OCI-LY3 (cell line): ENCODE results near the gene UNC5A.

Experiments
- H2AFZ ChIP-seq: fragments of 200-600, 300-600 bp; shearing (Covaris generic); 2 replicates; pipeline ENCODE4 v1.6.0; 2014; ENCODE audit warnings: antibody characterized with exemption, low read depth, low read length
- H3K27ac ChIP-seq: fragments of 200-600, 300-600 bp; sonication (generic); 2 replicates; pipeline ENCODE4 v1.5.1; 2014; ENCODE audit warnings: mild to moderate bottlenecking, low read length, moderate library complexity, mixed read lengths
- H3K27me3 ChIP-seq: fragments of 200-600, 300-600 bp; sonication (generic); 2 replicates; pipeline ENCODE4 v1.6.1; 2014; ENCODE audit warnings: low read depth, low read length, mixed read lengths
- H3K36me3 ChIP-seq: fragments of 200-600, 300-600 bp; sonication (generic); replicated peaks from 2 replicates; pipeline ENCODE3; 2014; ENCODE audit warnings: low read depth, low read length, mixed read lengths
- H3K4me1 ChIP-seq: fragments of 300-600, 200-600 bp; sonication (generic); 2 replicates; pipeline ENCODE4 v1.6.1; 2014; ENCODE audit warnings: low read length, mixed read lengths
- H3K4me2 ChIP-seq: fragments of 200-600, 300-600 bp; sonication (generic); 2 replicates; pipeline ENCODE4 v1.6.1; 2014; ENCODE audit warnings: low read length, mixed read lengths
- H3K4me3 ChIP-seq: fragments of 300-600, 200-600 bp; sonication (generic); 2 replicates; pipeline ENCODE4 v1.5.1; 2014; ENCODE audit warnings: antibody characterized with exemption, mild to moderate bottlenecking, low read length, moderate library complexity
- H3K79me2 ChIP-seq: fragments of 300-600, 200-600 bp; shearing (Covaris generic); 2 replicates; pipeline ENCODE4 v1.6.1; 2014; ENCODE audit warnings: mild to moderate bottlenecking, low read length, mixed read lengths
- H3K9ac ChIP-seq: fragments of 300-600, 200-600 bp; shearing (Covaris generic); 2 replicates; pipeline ENCODE4 v1.6.0; 2014; ENCODE audit warnings: mild to moderate bottlenecking, low read length, moderate library complexity
- H3K9me3 ChIP-seq: fragments of 200-600, 300-600 bp; shearing (Covaris generic); 2 replicates; pipeline ENCODE4 v1.6.1; 2014; ENCODE audit warnings: low read length, mixed read lengths; ENCODE audit not compliant: insufficient read depth
- H4K20me1 ChIP-seq: fragments of 200-600, 300-600 bp; sonication (generic); 2 replicates; pipeline ENCODE4 v1.6.1; 2016; ENCODE audit warnings: low read length, mixed read lengths; ENCODE audit not compliant: insufficient read depth
- CTCF ChIP-seq: fragments of 200-600, 300-600 bp; sonication (generic); IDR thresholded peaks from 2 replicates; pipeline ENCODE4 v1.5.1; 2014; ENCODE audit warnings: antibody characterized with exemption, low read length, low read depth
- EZH2phosphoT487 ChIP-seq: fragments of 200-600 bp; shearing (Covaris generic); IDR thresholded peaks from 2 replicates; pipeline ENCODE4 v1.6.1; 2018; ENCODE audit warnings: antibody characterized with exemption, mixed run types, low read depth

UNC5A gene

GRCh38 chr5:176863041-176863764 is 52.8 kb downstream of the UNC5A start:
- peak overlapping the region; percentile 72 for H3K4me2 ChIP-seq
- H3K36me3 ChIP-seq, result no peaks in the 10 kb centered on the region
- H3K27me3 ChIP-seq, result peaks cover 29% of the 10 kb centered on the region
- no peaks in the 10 kb centered on the region for H3K79me2 ChIP-seq
- H4K20me1 ChIP-seq, result no peaks in the 10 kb centered on the region
- peak overlapping the region; percentile 61 for H2AFZ ChIP-seq
- H3K4me1 ChIP-seq, result peaks cover 11% of the 10 kb centered on the region
- H3K9me3 ChIP-seq, result no peaks in the 10 kb centered on the region
- TF ChIP-seq EZH2phosphoT487, result no peak
- no peak for TF ChIP-seq CTCF
- H3K4me3 ChIP-seq, result peak overlapping the region; percentile 70
- no peak overlapping the region for H3K9ac ChIP-seq
- no peak overlapping the region for H3K27ac ChIP-seq

GRCh38 chr5:176863765-176864098 is 53.4 kb downstream of the UNC5A start:
- H3K9ac ChIP-seq, result no peak overlapping the region
- H4K20me1 ChIP-seq, result no peaks in the 10 kb centered on the region
- H3K27me3 ChIP-seq, result peaks cover 28% of the 10 kb centered on the region
- no peak overlapping the region for H3K27ac ChIP-seq
- TF ChIP-seq EZH2phosphoT487 (no peak), CTCF (no peak)
- H3K79me2 ChIP-seq, result no peaks in the 10 kb centered on the region
- no peak overlapping the region for H3K4me3 ChIP-seq
- no peaks in the 10 kb centered on the region for H3K9me3 ChIP-seq
- no peak overlapping the region for H2AFZ ChIP-seq
- no peak overlapping the region for H3K4me2 ChIP-seq
- no peaks in the 10 kb centered on the region for H3K36me3 ChIP-seq
- H3K4me1 ChIP-seq, result peaks cover 11% of the 10 kb centered on the region

- H4K20me1 ChIP-seq, result no peaks in the 10 kb centered on the region
- TF ChIP-seq EZH2phosphoT487, result no peak
- no peak for TF ChIP-seq CTCF
- H2AFZ ChIP-seq, result no peak overlapping the region
- H3K4me1 ChIP-seq, result peaks cover 11% of the 10 kb centered on the region
- no peak overlapping the region for H3K27ac ChIP-seq
- H3K4me3 ChIP-seq, result no peak overlapping the region
- H3K4me2 ChIP-seq, result no peak overlapping the region
- H3K36me3 ChIP-seq, result no peaks in the 10 kb centered on the region
- no peaks in the 10 kb centered on the region for H3K9me3 ChIP-seq
- no peaks in the 10 kb centered on the region for H3K79me2 ChIP-seq
- H3K27me3 ChIP-seq, result peaks cover 28% of the 10 kb centered on the region
- H3K9ac ChIP-seq, result no peak overlapping the region
These were observed 54.4 kb downstream of the UNC5A start for GRCh38 chr5:176864755-176865154.

GRCh38 chr5:176865964-176866363 is 55.6 kb downstream of the UNC5A start:
- no peak overlapping the region for H3K4me3 ChIP-seq
- no peak overlapping the region for H3K4me2 ChIP-seq
- H3K9ac ChIP-seq, result no peak overlapping the region
- no peak overlapping the region for H3K27ac ChIP-seq
- H4K20me1 ChIP-seq, result no peaks in the 10 kb centered on the region
- H3K4me1 ChIP-seq, result peaks cover 11% of the 10 kb centered on the region
- no peak overlapping the region for H2AFZ ChIP-seq
- peaks cover 28% of the 10 kb centered on the region for H3K27me3 ChIP-seq
- H3K79me2 ChIP-seq, result no peaks in the 10 kb centered on the region
- no peaks in the 10 kb centered on the region for H3K9me3 ChIP-seq
- no peak for TF ChIP-seq EZH2phosphoT487
- TF ChIP-seq CTCF, result no peak
- H3K36me3 ChIP-seq, result no peaks in the 10 kb centered on the region
